ENCODE results near the gene POLD4.

POLD4 gene

DNA sequence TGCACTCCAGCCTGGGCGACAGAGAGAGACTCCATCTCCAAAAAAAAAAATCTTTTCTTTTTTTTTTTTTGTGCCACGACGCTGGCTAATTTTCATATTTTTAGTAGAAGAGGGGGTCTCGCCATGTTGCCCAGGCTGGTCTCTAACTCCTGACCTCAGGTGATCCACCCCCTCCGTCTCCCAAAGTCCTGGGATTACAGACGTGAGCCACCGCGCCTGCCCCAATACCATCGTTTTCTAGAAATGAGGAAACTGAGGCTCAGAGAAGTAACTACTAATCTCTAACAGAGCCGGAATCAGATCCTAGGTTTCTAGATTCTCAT lies 36.5 kb downstream of the POLD4 start:
- ATAC-seq (ENCODE audit: low read depth) (no peak), DNase-seq (ENCODE audit: low spot score in 2 of 2) (no peak)
- no peaks in the 10 kb centered on the region for H3K9me3 Mint-ChIP-seq
- H3K27ac Mint-ChIP-seq, result no peak overlapping the region
- no peaks in the 10 kb centered on the region for H3K27me3 Mint-ChIP-seq
- no peaks in the 10 kb centered on the region for H3K36me3 Mint-ChIP-seq
- peaks cover 16% of the 10 kb centered on the region for H3K4me1 Mint-ChIP-seq
- peak overlapping the region; percentile 99 for H3K4me3 Mint-ChIP-seq

GRCh38 chr11:67315325-67315909 lies 37.9 kb downstream of the POLD4 start:
- Mint-ChIP-seq H3K36me3 (no peaks in the 10 kb centered on the region), H3K4me3 (peak overlapping the region; percentile 22), H3K9me3 (no peaks in the 10 kb centered on the region), H3K27ac (no peak overlapping the region), H3K4me1 (peaks cover 16% of the 10 kb centered on the region), H3K27me3 (no peaks in the 10 kb centered on the region)
- no peak for ATAC-seq (ENCODE audit: low read depth)
- no peak for DNase-seq (ENCODE audit: low spot score in 2 of 2)

- Mint-ChIP-seq H3K9me3 (no peaks in the 10 kb centered on the region), H3K27me3 (no peaks in the 10 kb centered on the region), H3K4me3 (no peak overlapping the region), H3K27ac (peak overlapping the region; percentile 39), H3K36me3 (no peaks in the 10 kb centered on the region), H3K4me1 (peaks cover 15% of the 10 kb centered on the region)
- no peak for ATAC-seq (ENCODE audit: low read depth)
- DNase-seq (ENCODE audit: low spot score in 2 of 2), result no peak
Observed at GRCh38 chr11:67314218-67314617, 39.1 kb downstream of the POLD4 start.

GRCh38 chr11:67313125-67313890 lies 40.0 kb downstream of the POLD4 start:
- DNase-seq (ENCODE audit: low spot score in 2 of 2) (no peak), ATAC-seq (ENCODE audit: low read depth) (no peak)
- no peaks in the 10 kb centered on the region for H3K36me3 Mint-ChIP-seq
- no peaks in the 10 kb centered on the region for H3K27me3 Mint-ChIP-seq
- H3K4me3 Mint-ChIP-seq, result no peak overlapping the region
- H3K27ac Mint-ChIP-seq, result no peak overlapping the region
- no peaks in the 10 kb centered on the region for H3K9me3 Mint-ChIP-seq
- peaks cover 12% of the 10 kb centered on the region for H3K4me1 Mint-ChIP-seq

DNA sequence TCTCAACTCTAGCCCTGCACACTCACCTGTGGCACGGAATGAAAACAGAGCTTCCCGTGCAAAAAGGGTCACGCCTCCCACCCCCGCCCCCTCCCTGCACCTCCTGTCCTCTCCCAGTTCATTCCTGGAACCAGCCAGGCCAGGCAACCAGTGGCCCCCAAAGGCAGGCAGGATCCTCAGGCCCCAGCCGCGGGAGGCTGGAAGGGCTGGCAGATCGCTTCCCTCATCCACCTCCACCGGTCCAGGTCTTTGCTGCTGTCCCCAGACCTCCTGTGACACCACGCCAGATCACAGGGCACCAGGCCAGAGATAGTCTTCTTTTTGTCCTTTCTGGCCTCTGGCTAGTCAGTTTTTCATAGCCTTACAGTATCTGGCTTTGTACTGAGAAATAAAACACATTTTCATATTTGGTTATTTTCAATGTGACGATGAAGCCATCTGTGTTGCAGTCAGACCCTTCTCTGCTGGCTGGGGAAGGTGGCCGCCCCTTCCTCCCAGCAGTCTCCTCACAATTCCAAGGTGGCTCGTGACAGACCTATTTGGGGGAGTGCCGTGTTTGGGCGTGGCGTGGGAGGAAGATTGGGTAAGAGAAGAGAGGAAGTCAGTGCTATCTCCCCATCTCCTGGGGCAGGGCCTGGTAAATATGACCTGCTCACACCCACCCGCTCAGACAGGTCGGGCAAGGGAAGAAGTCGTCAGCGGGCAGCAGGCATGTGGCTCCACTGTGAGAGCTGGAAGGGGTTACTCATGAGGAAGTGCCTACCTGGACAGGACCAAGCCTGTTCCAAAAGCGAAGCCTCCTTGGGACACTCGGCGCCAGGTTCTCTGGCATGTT lies 40.9 kb downstream of the POLD4 start:
- H3K36me3 Mint-ChIP-seq, result no peaks in the 10 kb centered on the region
- H3K27me3 Mint-ChIP-seq, result no peaks in the 10 kb centered on the region
- H3K4me1 Mint-ChIP-seq, result peaks cover 7% of the 10 kb centered on the region
- ATAC-seq (ENCODE audit: low read depth) (no peak), DNase-seq (ENCODE audit: low spot score in 2 of 2) (no peak)
- peak overlapping the region; percentile 39 for H3K27ac Mint-ChIP-seq
- no peaks in the 10 kb centered on the region for H3K9me3 Mint-ChIP-seq
- no peak overlapping the region for H3K4me3 Mint-ChIP-seq

- no peaks in the 10 kb centered on the region for H3K9me3 Mint-ChIP-seq
- H3K4me3 Mint-ChIP-seq, result no peak overlapping the region
- H3K27me3 Mint-ChIP-seq, result no peaks in the 10 kb centered on the region
- no peaks in the 10 kb centered on the region for H3K36me3 Mint-ChIP-seq
- H3K27ac Mint-ChIP-seq, result no peak overlapping the region
- no peak for ATAC-seq (ENCODE audit: low read depth)
- no peak for DNase-seq (ENCODE audit: low spot score in 2 of 2)
- H3K4me1 Mint-ChIP-seq, result peaks cover 7% of the 10 kb centered on the region
Observed at GRCh38 chr11:67311556-67312082, 41.7 kb downstream of the POLD4 start.

DNA sequence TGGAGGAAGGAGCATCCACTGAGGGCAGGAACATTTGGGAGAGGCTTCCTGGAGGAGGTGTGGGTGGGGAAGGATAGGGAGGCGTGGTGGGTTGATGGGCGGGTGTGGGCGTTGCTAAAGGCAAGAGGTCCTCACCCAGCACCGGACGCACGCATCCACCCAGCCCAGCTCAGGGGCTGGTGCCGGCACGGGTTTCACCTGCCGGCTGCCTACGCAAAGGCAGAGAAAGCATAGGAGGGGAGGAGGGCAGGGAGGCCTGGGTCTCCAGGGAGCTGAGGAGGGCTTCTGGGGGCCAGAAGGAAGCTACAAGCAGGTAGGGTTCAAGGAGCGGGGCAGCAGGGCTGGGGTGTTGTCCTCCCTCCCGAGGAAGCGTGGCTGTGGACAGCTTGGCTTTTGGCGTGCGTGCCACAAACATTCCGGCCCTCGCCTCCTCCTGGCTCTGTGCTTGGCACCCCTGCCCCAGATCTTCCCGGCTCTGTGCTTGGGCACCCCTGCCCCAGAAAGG lies 42.2 kb downstream of the POLD4 start:
- ATAC-seq (ENCODE audit: low read depth) (no peak), DNase-seq (ENCODE audit: low spot score in 2 of 2) (no peak)
- Mint-ChIP-seq H3K27ac (no peak overlapping the region), H3K4me1 (peaks cover 7% of the 10 kb centered on the region), H3K4me3 (no peak overlapping the region), H3K9me3 (no peaks in the 10 kb centered on the region), H3K36me3 (no peaks in the 10 kb centered on the region), H3K27me3 (no peaks in the 10 kb centered on the region)

- ATAC-seq (ENCODE audit: low read depth) (no peak), DNase-seq (ENCODE audit: low spot score in 2 of 2) (no peak)
- no peak overlapping the region for H3K4me3 Mint-ChIP-seq
- no peaks in the 10 kb centered on the region for H3K27me3 Mint-ChIP-seq
- no peaks in the 10 kb centered on the region for H3K36me3 Mint-ChIP-seq
- H3K4me1 Mint-ChIP-seq, result peaks cover 7% of the 10 kb centered on the region
- H3K27ac Mint-ChIP-seq, result no peak overlapping the region
- no peaks in the 10 kb centered on the region for H3K9me3 Mint-ChIP-seq
Observed at GRCh38 chr11:67310246-67311050, 42.9 kb downstream of the POLD4 start.

GRCh38 chr11:67309661-67310061 lies 43.7 kb downstream of the POLD4 start:
- Mint-ChIP-seq H3K27ac (no peak overlapping the region), H3K36me3 (no peaks in the 10 kb centered on the region), H3K27me3 (no peaks in the 10 kb centered on the region), H3K4me3 (no peak overlapping the region), H3K4me1 (peaks cover 7% of the 10 kb centered on the region), H3K9me3 (no peaks in the 10 kb centered on the region)
- DNase-seq (ENCODE audit: low spot score in 2 of 2) (no peak), ATAC-seq (ENCODE audit: low read depth) (no peak)

DNA sequence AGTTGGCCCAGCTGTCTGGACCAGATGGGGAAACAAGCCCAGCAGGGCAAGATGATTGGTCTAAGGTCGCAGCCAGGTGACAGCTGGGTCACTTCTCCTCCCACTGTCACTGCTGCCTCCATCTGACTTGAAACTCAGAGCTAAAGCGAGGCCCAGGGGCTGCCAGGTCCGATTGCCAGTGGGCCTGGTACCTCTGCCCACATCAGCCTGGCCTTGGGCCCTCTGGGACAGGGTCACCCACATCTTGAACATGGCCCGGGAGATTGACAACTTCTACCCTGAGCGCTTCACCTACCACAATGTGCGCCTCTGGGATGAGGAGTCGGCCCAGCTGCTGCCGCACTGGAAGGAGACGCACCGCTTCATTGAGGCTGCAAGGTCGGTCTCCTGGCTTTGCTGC lies 44.2 kb downstream of the POLD4 start:
- no peaks in the 10 kb centered on the region for H3K9me3 Mint-ChIP-seq
- no peak overlapping the region for H3K4me3 Mint-ChIP-seq
- DNase-seq (ENCODE audit: low spot score in 2 of 2), result no peak
- H3K27me3 Mint-ChIP-seq, result no peaks in the 10 kb centered on the region
- no peaks in the 10 kb centered on the region for H3K36me3 Mint-ChIP-seq
- no peak overlapping the region for H3K27ac Mint-ChIP-seq
- no peak for ATAC-seq (ENCODE audit: low read depth)
- H3K4me1 Mint-ChIP-seq, result peaks cover 7% of the 10 kb centered on the region

DNA sequence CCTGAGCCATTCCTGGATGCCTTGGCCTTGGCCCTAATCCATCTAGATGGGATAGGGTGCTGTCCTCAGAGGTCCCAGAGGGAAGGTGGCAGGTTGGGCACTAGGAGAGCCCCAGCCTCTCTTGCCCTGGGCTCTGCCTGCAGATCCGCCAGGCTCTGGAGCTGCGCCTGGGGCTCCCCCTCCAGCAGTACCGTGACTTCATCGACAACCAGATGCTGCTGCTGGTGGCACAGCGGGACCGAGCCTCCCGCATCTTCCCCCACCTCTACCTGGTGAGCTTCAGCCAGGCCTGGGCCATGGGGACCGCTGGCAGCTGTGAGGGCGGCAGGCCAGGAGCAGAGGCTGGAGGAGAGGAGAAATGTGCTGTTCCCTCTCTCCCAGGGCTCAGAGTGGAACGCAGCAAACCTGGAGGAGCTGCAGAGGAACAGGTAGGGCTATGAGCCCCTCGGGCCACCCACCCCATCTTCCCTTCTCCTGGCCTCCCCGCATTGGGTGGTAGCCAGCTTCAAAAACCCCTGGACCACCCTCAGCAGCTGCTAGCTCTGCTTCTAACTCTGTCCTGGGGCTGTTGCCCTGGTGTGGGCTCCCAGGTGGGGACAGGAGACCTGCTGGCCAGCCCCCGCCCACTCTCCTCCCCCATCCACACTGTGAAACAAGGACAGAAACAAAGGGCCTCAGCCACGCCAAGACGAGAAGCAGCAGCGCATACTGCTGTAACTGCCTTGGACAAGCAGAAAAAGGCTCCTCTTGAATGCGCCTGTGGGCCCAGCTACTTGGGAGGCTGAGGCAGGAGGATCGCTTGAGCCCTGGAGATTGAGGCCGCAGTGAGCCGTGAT lies 45.1 kb downstream of the POLD4 start:
- ATAC-seq (ENCODE audit: low read depth) (no peak), DNase-seq (ENCODE audit: low spot score in 2 of 2) (no peak)
- no peak overlapping the region for H3K4me3 Mint-ChIP-seq
- peaks cover 7% of the 10 kb centered on the region for H3K4me1 Mint-ChIP-seq
- no peaks in the 10 kb centered on the region for H3K9me3 Mint-ChIP-seq
- no peaks in the 10 kb centered on the region for H3K36me3 Mint-ChIP-seq
- no peaks in the 10 kb centered on the region for H3K27me3 Mint-ChIP-seq
- H3K27ac Mint-ChIP-seq, result no peak overlapping the region

- H3K4me3 Mint-ChIP-seq, result no peak overlapping the region
- no peaks in the 10 kb centered on the region for H3K27me3 Mint-ChIP-seq
- H3K27ac Mint-ChIP-seq, result no peak overlapping the region
- H3K9me3 Mint-ChIP-seq, result no peaks in the 10 kb centered on the region
- DNase-seq (ENCODE audit: low spot score in 2 of 2) (no peak), ATAC-seq (ENCODE audit: low read depth) (no peak)
- peaks cover 4% of the 10 kb centered on the region for H3K4me1 Mint-ChIP-seq
- H3K36me3 Mint-ChIP-seq, result no peaks in the 10 kb centered on the region
Observed at GRCh38 chr11:67307545-67308001, 45.8 kb downstream of the POLD4 start.
